Left forelimb (tissue), 1 donor: ENCODE results near the gene ABHD16A.
"Not testable (repeated sequence)": the region's sequence is repeated elsewhere in the genome, so short reads cannot be mapped to it uniquely, and the experiment has no call there.

Experiments used
- DNase-seq: peaks from one replicate; pipeline ENCODE4 v3.0.0-alpha.2; 2018; ENCODE audit warnings: low spot score

The ABHD16A gene

GRCh38 chr6:31713991-31714684 lies 11.0 kb upstream of the ABHD16A start:
- DNase-seq = no peak

- DNase-seq = no peak
Observed at GRCh38 chr6:31713465-31713864, 10.3 kb upstream of the ABHD16A start.

DNA sequence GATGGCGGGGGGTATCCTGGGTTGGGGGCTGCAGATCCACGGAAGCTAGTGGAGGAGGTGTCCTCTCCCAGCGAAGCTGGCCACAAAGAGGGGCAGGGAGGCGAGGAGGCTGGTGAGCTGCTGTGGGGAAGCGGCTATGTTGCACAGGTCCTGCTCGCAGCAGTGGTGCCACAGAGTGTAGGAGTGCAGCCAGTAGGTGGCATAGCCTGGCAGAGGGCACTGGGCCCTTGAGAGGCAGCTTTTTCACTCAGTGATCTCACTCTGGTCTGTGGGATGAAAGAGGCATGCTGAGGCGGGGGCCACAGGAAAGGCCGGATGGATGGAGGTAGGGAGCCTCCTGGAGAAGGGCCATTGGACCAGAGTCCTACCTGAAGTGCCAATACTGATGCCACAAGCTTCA lies 9.2 kb upstream of the ABHD16A start:
- DNase-seq = no peak

DNA sequence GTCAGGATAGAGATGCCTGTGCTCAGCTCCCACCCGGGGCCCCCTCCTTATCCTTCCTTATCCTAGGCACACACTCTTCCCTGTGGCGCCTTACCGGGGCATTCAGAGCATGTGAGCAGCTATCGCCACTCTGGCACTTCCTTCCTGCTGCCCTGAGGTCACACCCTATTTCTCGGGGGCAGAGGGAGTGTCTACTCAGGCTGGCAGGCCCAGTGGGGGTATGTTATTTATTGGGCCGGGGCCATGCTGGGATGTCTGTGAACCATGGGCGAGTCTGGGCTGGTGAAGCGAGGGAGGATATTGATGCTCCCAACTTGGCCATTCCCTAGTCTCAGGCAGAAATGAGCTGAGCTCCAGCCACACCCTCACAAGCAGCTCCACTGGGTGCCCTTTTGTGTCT lies 8.1 kb upstream of the ABHD16A start:
- DNase-seq = no peak

DNA sequence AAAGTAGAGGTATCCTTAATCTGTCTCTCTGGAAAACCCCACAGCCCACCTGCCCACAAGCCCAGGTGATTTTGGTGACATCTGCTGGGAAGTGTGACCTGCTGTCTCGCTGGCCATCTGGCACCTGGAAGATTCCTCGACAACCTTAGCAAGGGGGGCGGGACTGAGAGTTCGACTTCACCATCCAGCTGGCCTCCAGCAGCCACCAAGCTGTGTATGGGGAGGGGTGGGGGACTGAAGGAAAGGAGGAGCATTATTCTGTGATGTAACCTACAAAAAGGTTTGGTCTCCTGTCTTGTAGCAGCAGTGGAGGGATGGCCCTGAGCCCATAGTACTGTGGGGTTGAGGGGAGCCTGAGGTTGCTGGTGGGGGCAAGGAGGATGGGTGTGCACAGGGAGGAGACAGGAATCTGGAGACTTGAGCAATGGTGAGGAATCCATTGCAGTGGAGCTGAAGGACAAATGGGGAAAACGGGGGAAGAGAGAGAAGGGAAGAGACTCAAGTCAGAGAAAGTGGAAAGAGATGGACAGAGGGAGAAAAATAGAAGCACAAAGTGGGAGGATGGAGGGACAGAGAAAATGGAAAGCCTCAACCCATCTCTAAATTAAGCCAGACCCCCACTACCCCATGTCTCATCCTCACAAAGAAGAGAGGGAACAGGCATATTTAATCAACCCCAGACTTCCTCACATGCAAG lies 7.5 kb upstream of the ABHD16A start:
- DNase-seq = no peak

GRCh38 chr6:31709157-31709556 lies 6.0 kb upstream of the ABHD16A start:
- DNase-seq = not testable (repeated sequence)

- DNase-seq = no peak
Observed at GRCh38 chr6:31708224-31708623, 5.1 kb upstream of the ABHD16A start.

DNA sequence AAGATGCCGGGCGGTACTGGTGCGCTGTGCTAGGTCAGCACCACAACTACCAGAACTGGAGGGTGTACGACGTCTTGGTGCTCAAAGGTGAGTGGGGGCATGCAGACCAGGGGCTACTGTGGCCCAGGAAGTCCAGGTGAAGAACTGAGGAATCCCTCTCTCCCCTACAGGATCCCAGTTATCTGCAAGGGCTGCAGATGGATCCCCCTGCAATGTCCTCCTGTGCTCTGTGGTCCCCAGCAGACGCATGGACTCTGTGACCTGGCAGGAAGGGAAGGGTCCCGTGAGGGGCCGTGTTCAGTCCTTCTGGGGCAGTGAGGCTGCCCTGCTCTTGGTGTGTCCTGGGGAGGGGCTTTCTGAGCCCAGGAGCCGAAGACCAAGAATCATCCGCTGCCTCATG lies 4.6 kb upstream of the ABHD16A start:
- no peak for DNase-seq

DNA sequence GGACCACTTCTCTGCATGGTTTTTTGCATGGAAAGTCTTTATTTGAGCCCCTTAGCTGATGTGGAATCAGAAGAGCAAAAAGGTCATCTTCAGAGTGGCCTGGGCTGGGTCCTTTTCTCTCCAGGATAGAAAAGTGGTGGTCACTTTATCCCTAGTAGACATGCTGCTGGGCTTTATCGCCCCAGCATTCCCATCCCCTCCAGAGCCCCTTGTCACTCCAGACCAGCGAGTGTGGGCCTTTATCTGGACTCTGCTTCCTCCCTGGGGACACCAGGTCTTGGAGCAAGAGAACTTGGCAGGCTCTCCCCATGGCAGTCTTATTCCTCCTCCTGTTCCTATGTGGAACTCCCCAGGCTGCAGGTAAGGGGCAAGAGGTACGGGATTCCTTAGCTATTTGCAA lies 3.5 kb upstream of the ABHD16A start, which contains the start of gene LY6G6F:
TSS of gene LY6G6F (plus strand) at position 268 of the 400 bp plus-strand sequence. CDS start at position 309, 41 bp downstream.
- DNase-seq = no peak

- DNase-seq = no peak
Observed at GRCh38 chr6:31705931-31706330, 2.8 kb upstream of the ABHD16A start.

DNA sequence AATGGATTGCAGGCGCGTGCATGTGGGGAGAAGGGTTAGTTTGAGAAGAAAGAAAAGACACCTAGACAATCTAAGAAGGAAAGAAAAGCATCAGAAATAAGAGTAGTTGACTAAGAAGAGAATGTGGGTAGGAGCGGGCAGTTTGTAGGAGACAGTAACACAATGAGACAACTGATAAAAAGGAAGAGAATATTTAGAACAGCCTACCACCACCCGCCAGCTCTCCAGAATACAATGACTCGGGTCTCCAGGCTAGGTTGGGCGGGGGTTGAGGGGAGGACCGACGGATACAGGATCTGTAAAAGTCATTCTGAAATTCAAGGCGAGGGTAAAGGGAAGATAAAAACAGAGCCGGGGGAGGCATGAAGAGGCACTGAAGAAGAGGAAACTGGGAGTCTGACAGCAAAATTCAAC lies 712 bp downstream of the ABHD16A start:
- DNase-seq = no peak

- no peak for DNase-seq
Observed at GRCh38 chr6:31701666-31702404, 1.3 kb downstream of the ABHD16A start.

DNA sequence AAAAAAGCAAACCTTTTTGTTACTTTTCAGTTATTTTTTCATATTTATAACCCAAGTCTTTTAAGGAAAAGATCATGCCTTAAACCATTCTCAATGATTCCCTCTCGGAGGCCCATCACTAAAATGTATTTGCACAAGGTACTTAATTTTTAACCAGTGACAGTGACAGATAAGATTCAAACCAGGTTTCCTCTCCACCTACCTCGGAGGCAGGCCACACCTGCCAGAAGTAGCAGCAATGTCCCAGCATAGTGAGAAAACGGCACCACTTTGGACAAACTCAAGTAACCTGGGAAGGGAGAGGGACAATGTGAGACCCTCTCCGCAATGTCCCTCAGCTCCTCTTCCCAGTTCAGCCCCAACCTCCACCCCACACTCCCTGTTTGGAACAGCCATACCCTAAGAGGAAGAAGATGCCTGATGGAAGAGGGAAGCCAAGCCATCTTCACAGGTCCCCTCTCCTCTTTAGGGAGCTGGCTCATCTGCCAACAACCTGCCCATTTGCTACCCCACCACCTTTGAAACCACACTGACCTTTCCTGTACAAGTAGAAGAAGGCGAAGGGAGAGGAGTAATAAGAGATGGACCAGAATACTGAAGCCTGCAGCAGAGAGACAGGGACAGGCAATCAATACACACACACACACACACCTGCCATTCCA lies 2.3 kb downstream of the ABHD16A start:
- no peak for DNase-seq

GRCh38 chr6:31697555-31697954 lies 5.6 kb downstream of the ABHD16A start:
- DNase-seq = no peak

GRCh38 chr6:31693535-31693934 lies 9.6 kb downstream of the ABHD16A start:
- DNase-seq = no peak

DNA sequence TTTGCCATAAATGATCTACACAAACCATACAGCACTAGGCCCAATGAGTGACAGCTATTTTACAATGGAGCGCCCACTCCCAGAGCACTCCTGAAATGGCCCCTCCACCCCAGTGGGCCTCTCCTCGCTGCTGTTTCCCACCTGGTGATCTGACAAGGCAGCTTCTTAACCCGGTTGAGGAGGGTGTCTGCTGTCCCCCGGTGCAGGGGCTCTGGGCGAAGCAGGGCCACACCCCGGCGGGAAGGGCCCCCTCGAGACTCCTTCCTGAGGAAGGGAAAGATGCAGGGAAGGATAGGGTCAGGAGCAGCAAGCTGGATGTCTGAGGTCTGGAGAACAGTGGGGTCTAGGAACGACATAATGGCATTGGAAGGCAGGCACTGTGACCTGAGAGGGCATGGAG lies 10.2 kb downstream of the ABHD16A start:
- no peak for DNase-seq

DNA sequence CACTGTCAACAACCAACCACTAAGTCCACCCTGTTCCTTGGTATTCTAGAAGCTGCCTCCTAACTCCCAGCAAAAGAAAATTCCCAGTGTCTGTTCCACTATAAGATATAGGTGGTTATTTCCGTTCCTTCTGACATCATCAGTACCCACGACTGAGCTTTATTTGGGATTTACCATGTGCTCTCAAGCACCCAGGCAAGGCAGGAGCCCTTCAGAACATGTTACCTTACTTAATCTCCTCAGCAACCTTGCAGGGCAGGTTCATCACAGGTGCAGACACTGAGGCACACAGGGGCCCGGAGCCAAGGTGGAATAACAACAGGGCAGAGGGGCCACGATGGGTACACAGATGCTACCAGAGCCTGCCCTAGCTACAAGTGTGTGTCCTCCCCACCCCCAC lies 10.8 kb downstream of the ABHD16A start:
- no peak for DNase-seq

DNA sequence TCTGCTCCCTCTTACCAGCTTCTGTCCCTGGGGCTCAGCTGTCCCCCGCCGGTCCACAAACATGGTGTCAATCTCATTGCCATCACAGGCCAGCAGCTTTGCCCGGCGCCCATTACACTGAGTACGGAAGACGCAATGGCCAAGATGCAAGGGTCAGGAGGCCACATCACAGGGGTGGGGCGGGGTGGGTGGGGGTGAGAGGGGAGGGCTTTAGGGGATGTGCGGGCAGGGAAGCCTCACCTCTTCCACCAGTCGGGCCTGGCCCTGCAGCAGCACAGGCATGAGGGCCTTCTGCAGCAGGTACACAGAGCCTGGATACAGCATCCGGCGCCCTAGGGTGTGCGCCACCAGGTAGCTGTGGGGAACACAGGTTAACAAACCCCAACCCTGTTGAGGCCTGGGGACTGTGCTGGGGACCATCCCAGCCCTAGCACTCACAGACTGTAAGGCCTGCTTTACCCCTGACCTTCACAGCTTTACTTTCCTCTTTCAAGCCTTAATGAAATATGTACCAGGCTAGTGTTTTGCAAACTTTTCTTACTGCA lies 11.5 kb downstream of the ABHD16A start:
- no peak for DNase-seq

DNA sequence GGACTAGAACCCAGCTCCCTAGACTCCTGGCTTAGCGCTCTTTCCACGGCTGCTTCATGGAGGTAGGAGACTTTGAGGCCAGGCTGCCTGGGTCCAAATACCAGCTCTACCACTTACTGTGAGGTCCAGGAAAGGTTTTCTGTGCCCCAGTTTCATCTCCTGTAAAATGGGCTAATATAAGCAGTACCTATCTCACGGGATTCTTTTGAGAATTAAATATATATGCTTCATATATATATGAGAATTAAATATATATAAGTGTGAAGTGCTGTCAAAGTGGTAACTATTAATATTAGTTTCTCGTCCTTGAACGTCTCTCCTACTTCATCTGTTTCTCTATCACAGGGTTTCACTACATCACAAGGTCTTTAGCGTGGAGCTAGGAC lies 12.1 kb downstream of the ABHD16A start:
- no peak for DNase-seq

GRCh38 chr6:31690231-31691077 lies 12.7 kb downstream of the ABHD16A start:
- DNase-seq = no peak
